Caki2 (cell line): ENCODE measurements around the gene FZD10. TPM values are rescaled to one million over a fixed set of nuclear protein-coding genes. Genes with fewer than 3 reads are reported as not detected.
A peak's percentile ranks its signal among the peaks of the same experiment; 100 is the strongest.

Experiments used
- DNase-seq: peaks from one replicate; pipeline ENCODE4 v3.0.0-alpha.2; 2015; ENCODE audit warnings: low read depth
- in situ Hi-C: cut with HindIII; loops from 2 replicates; pipeline ENCODE4 v1.10.0; 2016; ENCODE audit warnings: low sequenced_read_pairs, low pct_unique_long_range_greater_than_20kb, mixed read lengths
- total RNA-seq: library from RNA; depleted of rRNA; stranded (reverse); fragments of >200 nt; shearing (Covaris generic); gene quantifications from 2 replicates; pipeline ENCODE4 v1.2.3, GENCODE V29; 2014; ENCODE audit warnings: low replicate concordance

The FZD10 gene
- total RNA-seq, 1 experiment from 2014 or later = not detected

GRCh38 chr12:130128790-130129735 is 33.2 kb upstream of the FZD10 start:
- DNase-seq = peak; percentile 50
- in situ Hi-C loops = no loop called here

- DNase-seq = no peak
- in situ Hi-C loops = no loop called here
Measured at GRCh38 chr12:130130346-130130745, 31.9 kb upstream of the FZD10 start.

GRCh38 chr12:130131025-130131424 is 31.2 kb upstream of the FZD10 start:
- in situ Hi-C loops = no loop called here
- no peak for DNase-seq

- in situ Hi-C loops = no loop called here
Measured at GRCh38 chr12:130131801-130132200, 30.5 kb upstream of the FZD10 start.

GRCh38 chr12:130132831-130133511 is 29.3 kb upstream of the FZD10 start:
- in situ Hi-C loops = no loop called here
- DNase-seq = peak; percentile 50

More at GRCh38 chr12:130131801-130132200, 30.5 kb upstream of the FZD10 start:
- no peak for DNase-seq

GRCh38 chr12:130133851-130134562 is 28.3 kb upstream of the FZD10 start:
- in situ Hi-C loops = no loop called here

GRCh38 chr12:130134563-130134915 is 27.7 kb upstream of the FZD10 start:
- in situ Hi-C loops = no loop called here
- DNase-seq = no peak

More at GRCh38 chr12:130133851-130134562, 28.3 kb upstream of the FZD10 start:
- DNase-seq = no peak

- in situ Hi-C loops = no loop called here
- no peak for DNase-seq
Measured at GRCh38 chr12:130136509-130137039, 25.7 kb upstream of the FZD10 start.

- in situ Hi-C loops = no loop called here
- peak; percentile 67 for DNase-seq
Measured at GRCh38 chr12:130137040-130138018, 24.9 kb upstream of the FZD10 start.

- in situ Hi-C loops = no loop called here
- DNase-seq = no peak
Measured at GRCh38 chr12:130138478-130138877, 23.8 kb upstream of the FZD10 start.

- DNase-seq = no peak
- in situ Hi-C loops = no loop called here
Measured at GRCh38 chr12:130139567-130140421, 22.5 kb upstream of the FZD10 start.

GRCh38 chr12:130141105-130141504 is 21.2 kb upstream of the FZD10 start:
- in situ Hi-C loops = no loop called here
- no peak for DNase-seq

GRCh38 chr12:130141901-130142683 is 20.2 kb upstream of the FZD10 start:
- no peak for DNase-seq
- in situ Hi-C loops = no loop called here

GRCh38 chr12:130142736-130143135 is 19.5 kb upstream of the FZD10 start:
- DNase-seq = peak; percentile 48
- in situ Hi-C loops = no loop called here

- in situ Hi-C loops = no loop called here
Measured at GRCh38 chr12:130143136-130143535, 19.1 kb upstream of the FZD10 start.

GRCh38 chr12:130144256-130144655 is 18.0 kb upstream of the FZD10 start:
- in situ Hi-C loops = no loop called here
- DNase-seq = no peak

More at GRCh38 chr12:130143136-130143535, 19.1 kb upstream of the FZD10 start:
- DNase-seq = no peak
